Spleen (tissue), 7 donors: Measurements from ENCODE around the gene TMEM181.

Experiments
- POLR2AphosphoS5 ChIP-seq, 3 donors: sonication (generic); formaldehyde crosslinking; IDR thresholded peaks; one replicate each; pipeline ENCODE4 v1.5.1; 2017; ENCODE audit warnings: antibody characterized with exemption in 3 of 3
- TF ChIP-seq, protein P1 (sequence below), 11 experiments: fragments of 200-600 bp in 7 of 11; fragments of 450-650 bp in 4 of 11; sonication (generic) in 4 of 11; IDR thresholded peaks in 8 of 11; conservative IDR thresholded peaks in 3 of 11; 1 replicate in 7 of 11; 2 replicates in 4 of 11; pipeline versions ENCODE4 v1.4.0 to v1.8.0; 2016 to 2021; ENCODE audit warnings: antibody characterized with exemption in 11 of 11, inconsistent platforms in 4 of 11, mild to moderate bottlenecking in 1 of 11
- donor health status: DM: no; HTN: no; CAD: no; lungs with moderate emphysema.
- donor health status: DM: no; HTN: no; CAD: no.
- donor health status: DM: no; HTN: no; CAD: no.

GRCh38 chr6:158512809-158513208, 47.1 kb upstream of the TMEM181 start:
- TF ChIP-seq, protein P1, sequence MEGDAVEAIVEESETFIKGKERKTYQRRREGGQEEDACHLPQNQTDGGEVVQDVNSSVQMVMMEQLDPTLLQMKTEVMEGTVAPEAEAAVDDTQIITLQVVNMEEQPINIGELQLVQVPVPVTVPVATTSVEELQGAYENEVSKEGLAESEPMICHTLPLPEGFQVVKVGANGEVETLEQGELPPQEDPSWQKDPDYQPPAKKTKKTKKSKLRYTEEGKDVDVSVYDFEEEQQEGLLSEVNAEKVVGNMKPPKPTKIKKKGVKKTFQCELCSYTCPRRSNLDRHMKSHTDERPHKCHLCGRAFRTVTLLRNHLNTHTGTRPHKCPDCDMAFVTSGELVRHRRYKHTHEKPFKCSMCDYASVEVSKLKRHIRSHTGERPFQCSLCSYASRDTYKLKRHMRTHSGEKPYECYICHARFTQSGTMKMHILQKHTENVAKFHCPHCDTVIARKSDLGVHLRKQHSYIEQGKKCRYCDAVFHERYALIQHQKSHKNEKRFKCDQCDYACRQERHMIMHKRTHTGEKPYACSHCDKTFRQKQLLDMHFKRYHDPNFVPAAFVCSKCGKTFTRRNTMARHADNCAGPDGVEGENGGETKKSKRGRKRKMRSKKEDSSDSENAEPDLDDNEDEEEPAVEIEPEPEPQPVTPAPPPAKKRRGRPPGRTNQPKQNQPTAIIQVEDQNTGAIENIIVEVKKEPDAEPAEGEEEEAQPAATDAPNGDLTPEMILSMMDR (IDR thresholded peaks at IDR 0.05 in 8 of 11, conservative IDR thresholded peaks at IDR 0.05 in 3 of 11), result no peak
- no peak for TF ChIP-seq POLR2AphosphoS5 (IDR thresholded peaks at IDR 0.05)
